HepG2 (cell line): ENCODE results near the gene BSN. TPM values are rescaled to one million over a fixed set of nuclear protein-coding genes. Genes with fewer than 3 reads are reported as not detected.

Source experiments
- ATF4 ChIP-seq, 2 experiments: fragments of 450-650 bp in 1 of 2; sonication (generic) in 1 of 2; formaldehyde crosslinking; IDR thresholded peaks; 2 replicates each; pipeline versions ENCODE4 v1.5.0 to v1.8.0; 2020 to 2022; ENCODE audit warnings: mild to moderate bottlenecking in 1 of 2, missing genetic modification reagents in 1 of 2
- CREM ChIP-seq, 2 experiments: sonication (generic) in 1 of 2; formaldehyde crosslinking in 1 of 2; IDR thresholded peaks; 2 replicates each; pipeline versions ENCODE4 v1.4.0 to v1.6.1; 2016 to 2020; ENCODE audit warnings: antibody characterized with exemption in 1 of 2, mild to moderate bottlenecking in 1 of 2, missing genetic modification reagents in 1 of 2
- HIC2 ChIP-seq: sonication (generic); formaldehyde crosslinking; IDR thresholded peaks from 2 replicates; pipeline ENCODE4 v1.9.0; 2022; ENCODE audit warnings: low read depth, missing genetic modification reagents
- JDP2 ChIP-seq: sonication (generic); formaldehyde crosslinking; IDR thresholded peaks from 2 replicates; pipeline ENCODE4 v1.8.1; 2022; ENCODE audit warnings: missing genetic modification reagents, borderline replicate concordance
- MAX ChIP-seq: IDR thresholded peaks from 2 replicates; pipeline ENCODE4 v1.6.1; 2012; ENCODE audit warnings: inconsistent platforms
- RARA ChIP-seq: IDR thresholded peaks from 2 replicates; pipeline ENCODE4 v1.6.1; 2016; ENCODE audit warnings: missing genetic modification reagents, missing compliant biosample characterization
- RXRA ChIP-seq: sonication (generic); formaldehyde crosslinking; IDR thresholded peaks from 2 replicates; pipeline ENCODE4 v1.5.1; 2020; ENCODE audit warnings: missing genetic modification reagents
- TEAD2 ChIP-seq: sonication (generic); formaldehyde crosslinking; IDR thresholded peaks from 2 replicates; pipeline ENCODE4 v1.9.0; 2021; ENCODE audit warnings: missing genetic modification reagents
- UBTF ChIP-seq: sonication (generic); formaldehyde crosslinking; IDR thresholded peaks from 2 replicates; pipeline ENCODE4 v1.4.0; 2020; ENCODE audit warnings: mild to moderate bottlenecking, missing genetic modification reagents
- ZFAT ChIP-seq: sonication (generic); formaldehyde crosslinking; conservative IDR thresholded peaks from 2 replicates; pipeline ENCODE4 v1.8.1; 2023; ENCODE audit warnings: missing genetic modification reagents, inconsistent platforms
- ZFP91 ChIP-seq: sonication (generic); formaldehyde crosslinking; IDR thresholded peaks from 2 replicates; pipeline ENCODE4 v1.9.0; 2022; ENCODE audit warnings: missing genetic modification reagents, mild to moderate bottlenecking, borderline replicate concordance
- ZGPAT ChIP-seq: IDR thresholded peaks from 2 replicates; pipeline ENCODE4 v1.6.1; 2016; ENCODE audit warnings: mild to moderate bottlenecking
- ZNF18 ChIP-seq: sonication (generic); formaldehyde crosslinking; IDR thresholded peaks from 2 replicates; pipeline ENCODE4 v1.8.0; 2022; ENCODE audit warnings: mild to moderate bottlenecking, missing genetic modification reagents; ENCODE audit not compliant: insufficient replicate concordance
- ZNF629 ChIP-seq: sonication (generic); formaldehyde crosslinking; conservative IDR thresholded peaks from 2 replicates; pipeline ENCODE4 v1.5.0; 2020; ENCODE audit warnings: missing genetic modification reagents
- ZNF672 ChIP-seq: sonication (generic); formaldehyde crosslinking; IDR thresholded peaks from 2 replicates; pipeline ENCODE4 v1.8.1; 2022; ENCODE audit warnings: missing genetic modification reagents
- polyA plus RNA-seq, 8 experiments: library from polyadenylated mRNA; depleted of rRNA in 3 of 8; stranded (reverse) in 7 of 8; unstranded in 1 of 8; fragments of >200 nt; fragmentation: Illumina TruSeq in 4 of 8; extraction: Trizol in 4 of 8; gene quantifications; 2 replicates each; pipeline versions ENCODE4 v1.2.1 to v1.2.3, GENCODE V29; 2011 to 2016; ENCODE audit warnings: low read depth in 4 of 8, missing spikeins in 1 of 8, mixed read lengths in 1 of 8; ENCODE audit not compliant: insufficient read depth in 1 of 8
- total RNA-seq, 5 experiments: library from RNA; depleted of rRNA; stranded (reverse); fragments of >200 nt; fragmentation: Illumina TruSeq; extraction: Trizol; gene quantifications; 2 replicates each; pipeline ENCODE4 v1.2.3, GENCODE V29; 2016; ENCODE audit warnings: low read depth in 1 of 5

Gene BSN
- total and polyA plus RNA-seq, 2 of the 13 experiments (the other 11 are each of a cell fraction or from before 2014, with no cell fraction given): 0.42 to 0.86 TPM

- TF ChIP-seq UBTF (peak; percentile 44; the same call in 1 of the 2 replicates), ATF4 (CRISPR knock-in tag; IDR thresholded peaks at IDR 0.05) (no peak), ZNF18 (CRISPR knock-in tag) (no peak), RARA (peak; percentile 97), JDP2 (CRISPR knock-in tag) (no peak), CREM (IDR thresholded peaks at IDR 0.05) (peak; percentile 34; the same call in 1 of the 2 replicates), CREM (CRISPR knock-in tag; IDR thresholded peaks at IDR 0.05) (no peak), ZGPAT (CRISPR knock-in tag) (peak; percentile 40; the same call in 1 of the 2 replicates), RXRA (CRISPR knock-in tag) (peak; percentile 89), ZFP91 (CRISPR knock-in tag) (peak; percentile 3; the same call in 1 of the 2 replicates), ZFAT (CRISPR knock-in tag) (no peak), ZNF629 (CRISPR knock-in tag) (peak; percentile 5; the same call in 1 of the 2 replicates), ZNF672 (no peak), HIC2 (CRISPR knock-in tag) (no peak), TEAD2 (CRISPR knock-in tag) (no peak), MAX (no peak)
Observed at GRCh38 chr3:49671291-49672288, 117.3 kb downstream of the BSN start (continued).
